ENCODE measurements around the gene PPP1R9A.
"Not testable (repeated sequence)": the region's sequence is repeated elsewhere in the genome, so short reads cannot be mapped to it uniquely, and the experiment has no call there.

Gene PPP1R9A

GRCh38 chr7:94980418-94981142 is 73.2 kb downstream of the PPP1R9A start:
- no peak for DNase-seq

GRCh38 chr7:94995921-94996320 is 88.5 kb downstream of the PPP1R9A start:
- DNase-seq: no peak

- DNase-seq: no peak
Measured at GRCh38 chr7:94996369-94996768, 89.0 kb downstream of the PPP1R9A start.

GRCh38 chr7:94997547-94997946 is 90.2 kb downstream of the PPP1R9A start:
- DNase-seq: no peak

- DNase-seq: no peak
Measured at GRCh38 chr7:94998266-94999068, 91.1 kb downstream of the PPP1R9A start.

- DNase-seq: no peak
Measured at GRCh38 chr7:94999069-94999351, 91.6 kb downstream of the PPP1R9A start.

- not testable (repeated sequence) for DNase-seq
Measured at GRCh38 chr7:94999601-95000000, 92.2 kb downstream of the PPP1R9A start.

GRCh38 chr7:95001258-95001657 is 93.9 kb downstream of the PPP1R9A start:
- no peak for DNase-seq

- no peak for DNase-seq
Measured at GRCh38 chr7:95001815-95002561, 94.6 kb downstream of the PPP1R9A start.

GRCh38 chr7:95002775-95003174 is 95.4 kb downstream of the PPP1R9A start:
- no peak for DNase-seq

- no peak for DNase-seq
Measured at GRCh38 chr7:95004618-95005247, 97.3 kb downstream of the PPP1R9A start.

GRCh38 chr7:95006010-95006409 is 98.6 kb downstream of the PPP1R9A start:
- no peak for DNase-seq

- not testable (repeated sequence) for DNase-seq
Measured at GRCh38 chr7:95008773-95009172, 101.4 kb downstream of the PPP1R9A start.

GRCh38 chr7:95011146-95011928 is 103.9 kb downstream of the PPP1R9A start:
- DNase-seq: no peak

GRCh38 chr7:95011995-95012394 is 104.6 kb downstream of the PPP1R9A start:
- no peak for DNase-seq

GRCh38 chr7:95018021-95018420 is 110.6 kb downstream of the PPP1R9A start:
- no peak for DNase-seq

GRCh38 chr7:95026018-95026417 is 118.6 kb downstream of the PPP1R9A start:
- no peak for DNase-seq

GRCh38 chr7:95026421-95027072 is 119.2 kb downstream of the PPP1R9A start:
- DNase-seq: no peak

- no peak for DNase-seq
Measured at GRCh38 chr7:95027234-95027872, 120.0 kb downstream of the PPP1R9A start.

GRCh38 chr7:95028683-95029082 is 121.3 kb downstream of the PPP1R9A start:
- no peak for DNase-seq

- DNase-seq: no peak
Measured at GRCh38 chr7:95035295-95035694, 127.9 kb downstream of the PPP1R9A start.

All from activated CD8-positive, alpha-beta memory T cell treated with anti-CD3 and anti-CD28 coated beads, Interleukin-2, amount 50 U/mL, for 4 hours (primary cell).